H9 (cell line): ENCODE measurements around the gene C16orf89. TPM values are rescaled to one million over a fixed set of nuclear protein-coding genes. Genes with fewer than 3 reads are reported as not detected.
A peak's percentile ranks its signal among the peaks of the same experiment; 100 is the strongest.

ENCODE experiments used
- DNase-seq: peaks from one replicate; pipeline ENCODE4 v3.0.0-alpha.2; 2017
- H2AFZ ChIP-seq: one replicate; pipeline ENCODE4 v1.6.1; 2013; ENCODE audit warnings: mild to moderate bottlenecking, low read length, control low read depth, moderate library complexity
- H2AK5ac ChIP-seq: 2 replicates; pipeline ENCODE4 v1.6.1; 2013; ENCODE audit warnings: low read length, control low read depth, mixed read lengths; ENCODE audit not compliant: insufficient read length
- H2BK120ac ChIP-seq: one replicate; pipeline ENCODE4 v1.6.1; 2013; ENCODE audit warnings: low read depth, mild to moderate bottlenecking, low read length, control low read depth, inconsistent platforms; ENCODE audit not compliant: poor library complexity, severe bottlenecking
- H2BK12ac ChIP-seq: 2 replicates; pipeline ENCODE4 v1.6.1; 2013; ENCODE audit warnings: low read length, control low read depth, mixed read lengths, low read depth; ENCODE audit not compliant: insufficient read length
- H2BK15ac ChIP-seq: 2 replicates; pipeline ENCODE4 v1.6.1; 2013; ENCODE audit warnings: low read depth, low read length, control low read depth
- H2BK20ac ChIP-seq: one replicate; pipeline ENCODE4 v1.6.1; 2013; ENCODE audit warnings: low read depth, mild to moderate bottlenecking, low read length, control low read depth, inconsistent platforms; ENCODE audit not compliant: poor library complexity, severe bottlenecking
- H2BK5ac ChIP-seq: 2 replicates; pipeline ENCODE4 v1.6.1; 2013; ENCODE audit warnings: low read length, control low read depth, mixed read lengths; ENCODE audit not compliant: insufficient read length
- H3K14ac ChIP-seq: 2 replicates; pipeline ENCODE4 v1.6.1; 2013; ENCODE audit warnings: low read length, control low read depth; ENCODE audit not compliant: insufficient read depth
- H3K18ac ChIP-seq: 2 replicates; pipeline ENCODE4 v1.6.1; 2013; ENCODE audit warnings: low read depth, mild to moderate bottlenecking, mixed read lengths, low read length, control low read depth; ENCODE audit not compliant: insufficient read length
- H3K23ac ChIP-seq: 2 replicates; pipeline ENCODE4 v1.6.1; 2013; ENCODE audit warnings: low read length, control low read depth, mixed read lengths, low read depth; ENCODE audit not compliant: insufficient read length
- H3K23me2 ChIP-seq: 2 replicates; pipeline ENCODE4 v1.6.1; 2013; ENCODE audit warnings: low read depth, mild to moderate bottlenecking, mixed read lengths, low read length, control low read depth; ENCODE audit not compliant: insufficient read length, poor library complexity, severe bottlenecking
- H3K27ac ChIP-seq: 2 replicates; pipeline ENCODE4 v1.5.1; 2013; ENCODE audit warnings: low read length, control low read depth, mixed read lengths, low read depth; ENCODE audit not compliant: insufficient read length
- H3K27me3 ChIP-seq: 2 replicates; pipeline ENCODE4 v1.6.1; 2013; ENCODE audit warnings: low read length, control low read depth, inconsistent platforms; ENCODE audit not compliant: insufficient read depth
- H3K4ac ChIP-seq: 2 replicates; pipeline ENCODE4 v1.6.1; 2013; ENCODE audit warnings: low read depth, mild to moderate bottlenecking, control low read depth, inconsistent platforms, low read length, moderate library complexity
- H3K4me1 ChIP-seq: 2 replicates; pipeline ENCODE4 v1.6.1; 2013; ENCODE audit warnings: low read length, control low read depth, inconsistent platforms; ENCODE audit not compliant: insufficient read depth
- H3K4me2 ChIP-seq: 2 replicates; pipeline ENCODE4 v1.6.1; 2013; ENCODE audit warnings: low read length, control low read depth, mixed read lengths; ENCODE audit not compliant: insufficient read length, insufficient read depth
- H3K56ac ChIP-seq: 2 replicates; pipeline ENCODE4 v1.6.1; 2013; ENCODE audit warnings: low read depth, mild to moderate bottlenecking, mixed read lengths, low read length, control low read depth; ENCODE audit not compliant: insufficient read length
- H3K79me1 ChIP-seq: 2 replicates; pipeline ENCODE4 v1.6.1; 2013; ENCODE audit warnings: low read depth, mild to moderate bottlenecking, moderate library complexity, low read length, control low read depth, inconsistent platforms; ENCODE audit not compliant: insufficient read depth, poor library complexity, severe bottlenecking
- H3K79me2 ChIP-seq: 2 replicates; pipeline ENCODE4 v1.6.1; 2013; ENCODE audit warnings: low read length, control low read depth, inconsistent platforms; ENCODE audit not compliant: insufficient read depth
- H3K9ac ChIP-seq: 2 replicates; pipeline ENCODE4 v1.6.1; 2013; ENCODE audit warnings: low read length, control low read depth, mixed read lengths; ENCODE audit not compliant: insufficient read length; ENCODE audit errors: extremely low read depth
- H3K9me3 ChIP-seq: one replicate; pipeline ENCODE4 v1.6.1; 2013; ENCODE audit warnings: low read depth, low read length, inconsistent platforms; ENCODE audit not compliant: control insufficient read depth
- H3T11ph ChIP-seq: one replicate; pipeline ENCODE4 v1.6.1; 2013; ENCODE audit warnings: mild to moderate bottlenecking, low read length, control low read depth, inconsistent platforms
- H4K20me1 ChIP-seq: one replicate; pipeline ENCODE4 v1.6.1; 2013; ENCODE audit not compliant: control insufficient read depth, insufficient read length, insufficient read depth
- H4K5ac ChIP-seq: 2 replicates; pipeline ENCODE4 v1.6.1; 2013; ENCODE audit warnings: low read depth, mild to moderate bottlenecking, mixed read lengths, low read length, control low read depth; ENCODE audit not compliant: insufficient read length
- H4K8ac ChIP-seq: replicated peaks from 2 replicates; pipeline ENCODE4 v1.6.1; 2013; ENCODE audit warnings: low read length, control low read depth, mixed read lengths, low read depth; ENCODE audit not compliant: insufficient read length
- H4K91ac ChIP-seq: 2 replicates; pipeline ENCODE4 v1.6.1; 2013; ENCODE audit warnings: low read depth, mild to moderate bottlenecking, moderate library complexity, mixed read lengths, low read length, control low read depth; ENCODE audit not compliant: insufficient read length
- H3K27ac Mint-ChIP-seq, 3 experiments: 2 replicates in 2 of 3; 3 replicates in 1 of 3; pipeline ENCODE4 v1.8.0; 2020 to 2021; ENCODE audit warnings: mixed read lengths in 3 of 3, mild to moderate bottlenecking in 1 of 3, moderate library complexity in 1 of 3
- H3K27me3 Mint-ChIP-seq: 2 replicates; pipeline ENCODE4 v1.8.0; 2021; ENCODE audit warnings: low read depth, mild to moderate bottlenecking, moderate library complexity, mixed read lengths
- H3K36me3 Mint-ChIP-seq, 3 experiments: 2 replicates in 2 of 3; 3 replicates in 1 of 3; pipeline ENCODE4 v1.8.0; 2020 to 2021; ENCODE audit warnings: low read depth in 3 of 3, mixed read lengths in 3 of 3; ENCODE audit not compliant: insufficient read depth in 1 of 3
- H3K4me1 Mint-ChIP-seq, 2 experiments: 2 replicates each; pipeline ENCODE4 v1.8.0; 2020; ENCODE audit warnings: mixed read lengths in 2 of 2
- H3K4me3 Mint-ChIP-seq, 2 experiments: 2 replicates in 1 of 2; 3 replicates in 1 of 2; pipeline ENCODE4 v1.8.0; 2020 to 2021; ENCODE audit warnings: mild to moderate bottlenecking in 2 of 2, mixed read lengths in 2 of 2, moderate library complexity in 1 of 2
- H3K9me3 Mint-ChIP-seq, 2 experiments: 2 replicates in 1 of 2; 3 replicates in 1 of 2; pipeline ENCODE4 v1.8.0; 2020; ENCODE audit warnings: mild to moderate bottlenecking in 2 of 2, mixed read lengths in 2 of 2, moderate library complexity in 1 of 2
- CTCF ChIP-seq: fragments of 200-600 bp; sonication (generic); conservative IDR thresholded peaks from 3 replicates; pipeline ENCODE4 v1.8.0; 2021; ENCODE audit warnings: antibody characterized with exemption, mild to moderate bottlenecking
- WGBS: extraction: QIAGEN DNeasy Blood & Tissue Kit; methylation state at CpG from one replicate; pipeline ENCODE4 v1.1.7; 2013; ENCODE audit warnings: missing lambda C conversion rate, low lambda C conversion rate, mixed read lengths; ENCODE audit not compliant: insufficient read length; ENCODE audit errors: extremely low coverage; 5-methylcytosine and 5-hydroxymethylcytosine counted together
- total RNA-seq: library from RNA; stranded (reverse); gene quantifications from 2 replicates; pipeline ENCODE4 v1.2.1, GENCODE V29; 2021

Gene C16orf89
- total RNA-seq, 1 experiment from 2014 or later: 2.5 TPM

- H3K27ac ChIP-seq: no peak overlapping the region
- no peak for TF ChIP-seq CTCF
- no peaks in the 10 kb centered on the region for H3K23me2 ChIP-seq
- no peaks in the 10 kb centered on the region for H3K9me3 ChIP-seq
- no peak overlapping the region for H2BK120ac ChIP-seq
- H3K36me3 Mint-ChIP-seq: no peaks in the 10 kb centered on the region
- no peak overlapping the region for H3T11ph ChIP-seq
- no peak overlapping the region for H4K5ac ChIP-seq
- H4K91ac ChIP-seq: no peak overlapping the region
- no peak overlapping the region for H3K56ac ChIP-seq
- H3K9ac ChIP-seq: no peak overlapping the region
- H3K4me1 Mint-ChIP-seq: peaks cover 31 to 35% of the 10 kb centered on the region in 2 experiments
- H3K4me2 ChIP-seq: no peak overlapping the region
- H3K79me1 ChIP-seq: no peaks in the 10 kb centered on the region
- H2AK5ac ChIP-seq: no peak overlapping the region
- no peak overlapping the region for H2BK5ac ChIP-seq
- H3K23ac ChIP-seq: no peak overlapping the region
- H3K14ac ChIP-seq: no peak overlapping the region; the same call in 1 of the 2 replicates
- no peak overlapping the region for H3K18ac ChIP-seq
- no peak for DNase-seq
- no peaks in the 10 kb centered on the region for H3K27me3 Mint-ChIP-seq
- no peak overlapping the region for H2BK20ac ChIP-seq
- WGBS: no CpG with 5 or more reads among the region's 10 CpGs
- no peak overlapping the region for H2BK15ac ChIP-seq
- H2BK12ac ChIP-seq: no peak overlapping the region
- H4K8ac ChIP-seq: no peak overlapping the region
- no peaks in the 10 kb centered on the region; a peak in 1 of 5 replicates for H3K9me3 Mint-ChIP-seq
- H2AFZ ChIP-seq: no peak overlapping the region
- peaks cover 4% of the 10 kb centered on the region; the same call in 1 of the 2 replicates for H3K4me1 ChIP-seq
- no peaks in the 10 kb centered on the region for H3K79me2 ChIP-seq
- peak overlapping the region; percentile 51 to 91 (median 90); a peak in 3 of 7 replicates for H3K27ac Mint-ChIP-seq
- H3K27me3 ChIP-seq: no peaks in the 10 kb centered on the region
- peak overlapping the region in 1 of 2 experiments; percentile 46; a peak in 1 of 5 replicates for H3K4me3 Mint-ChIP-seq
- H4K20me1 ChIP-seq: no peaks in the 10 kb centered on the region
- H3K4ac ChIP-seq: no peak overlapping the region
These were observed 5.6 kb downstream of the C16orf89 start for GRCh38 chr16:5060073-5060641.
